Measurements from ENCODE around the gene RANBP10. TPM values are rescaled to one million over a fixed set of nuclear protein-coding genes. Genes with fewer than 3 reads are reported as not detected.

Gene RANBP10
- total and polyA plus RNA-seq, 8 donors, result 16.8 to 45.8 (median 34.5) TPM

- no peak for TF ChIP-seq CTCF (IDR thresholded peaks at IDR 0.05)
- Histone ChIP-seq H3K27me3 (no peaks in the 10 kb centered on the region), H3K9me3 (no peaks in the 10 kb centered on the region), H3K27ac (peak overlapping the region in 1 of 2 donors; percentile 37), H3K4me3 (no peak overlapping the region), H3K4me1 (peaks cover 8 to 17% of the 10 kb centered on the region in 2 donors), H3K36me3 (peaks cover 0 to 21% of the 10 kb centered on the region in 2 donors)
- ATAC-seq (no peak), DNase-seq (peak in 2 of 4 donors; percentile 15 to 25)
- intact Hi-C loops (cut with DNase I), result no loop called here
Observed at GRCh38 chr16:67773569-67774456, 32.5 kb downstream of the RANBP10 start.

- Histone ChIP-seq H3K27me3 (no peaks in the 10 kb centered on the region), H3K9me3 (no peaks in the 10 kb centered on the region), H3K4me3 (no peak overlapping the region), H3K27ac (peak overlapping the region in 1 of 2 donors; percentile 37), H3K4me1 (peaks cover 8 to 17% of the 10 kb centered on the region in 2 donors), H3K36me3 (peaks cover 0 to 21% of the 10 kb centered on the region in 2 donors)
- intact Hi-C loops (cut with DNase I), result no loop called here
- no peak for TF ChIP-seq CTCF (IDR thresholded peaks at IDR 0.05)
- DNase-seq, result peak in 2 of 4 donors; percentile 3 to 25
- peak; percentile 61 for ATAC-seq
Observed at GRCh38 chr16:67773099-67773498, 33.3 kb downstream of the RANBP10 start.

- ATAC-seq (no peak), DNase-seq (peak in 1 of 4 donors; percentile 8)
- Histone ChIP-seq H3K4me3 (no peak overlapping the region), H3K36me3 (peaks cover 0 to 24% of the 10 kb centered on the region in 2 donors), H3K27me3 (no peaks in the 10 kb centered on the region), H3K9me3 (no peaks in the 10 kb centered on the region), H3K4me1 (peaks cover 8 to 17% of the 10 kb centered on the region in 2 donors), H3K27ac (no peak overlapping the region)
- intact Hi-C loops (cut with DNase I), result no loop called here
- TF ChIP-seq CTCF (IDR thresholded peaks at IDR 0.05), result no peak
Observed at GRCh38 chr16:67770346-67770991, 35.9 kb downstream of the RANBP10 start.

GRCh38 chr16:67767953-67768352 is 38.4 kb downstream of the RANBP10 start:
- Histone ChIP-seq H3K27me3 (no peaks in the 10 kb centered on the region), H3K36me3 (peaks cover 0 to 34% of the 10 kb centered on the region in 2 donors), H3K27ac (no peak overlapping the region), H3K9me3 (no peaks in the 10 kb centered on the region), H3K4me1 (peaks cover 0 to 3% of the 10 kb centered on the region in 2 donors), H3K4me3 (no peak overlapping the region)
- DNase-seq, result no peak
- intact Hi-C loops (cut with DNase I), result no loop called here
- peak; percentile 56 for ATAC-seq
- no peak for TF ChIP-seq CTCF (IDR thresholded peaks at IDR 0.05)

GRCh38 chr16:67766291-67766690 is 40.1 kb downstream of the RANBP10 start:
- Histone ChIP-seq H3K9me3 (no peaks in the 10 kb centered on the region), H3K4me3 (no peak overlapping the region), H3K36me3 (peaks cover 0 to 31% of the 10 kb centered on the region in 2 donors), H3K27me3 (no peaks in the 10 kb centered on the region), H3K4me1 (no peaks in the 10 kb centered on the region), H3K27ac (no peak overlapping the region)
- no peak for DNase-seq
- ATAC-seq, result no peak
- TF ChIP-seq CTCF (IDR thresholded peaks at IDR 0.05), result no peak
- intact Hi-C loops (cut with DNase I), result no loop called here
